SHP77 treated with DMSO at 0.1 percent for 48 hours (cell line): ENCODE results near the gene MYO9A.

Experiments
- DNase-seq: peaks from one replicate; lab custom pipeline; 2025; lab: John Stamatoyannopoulos, UW

MYO9A gene

DNA sequence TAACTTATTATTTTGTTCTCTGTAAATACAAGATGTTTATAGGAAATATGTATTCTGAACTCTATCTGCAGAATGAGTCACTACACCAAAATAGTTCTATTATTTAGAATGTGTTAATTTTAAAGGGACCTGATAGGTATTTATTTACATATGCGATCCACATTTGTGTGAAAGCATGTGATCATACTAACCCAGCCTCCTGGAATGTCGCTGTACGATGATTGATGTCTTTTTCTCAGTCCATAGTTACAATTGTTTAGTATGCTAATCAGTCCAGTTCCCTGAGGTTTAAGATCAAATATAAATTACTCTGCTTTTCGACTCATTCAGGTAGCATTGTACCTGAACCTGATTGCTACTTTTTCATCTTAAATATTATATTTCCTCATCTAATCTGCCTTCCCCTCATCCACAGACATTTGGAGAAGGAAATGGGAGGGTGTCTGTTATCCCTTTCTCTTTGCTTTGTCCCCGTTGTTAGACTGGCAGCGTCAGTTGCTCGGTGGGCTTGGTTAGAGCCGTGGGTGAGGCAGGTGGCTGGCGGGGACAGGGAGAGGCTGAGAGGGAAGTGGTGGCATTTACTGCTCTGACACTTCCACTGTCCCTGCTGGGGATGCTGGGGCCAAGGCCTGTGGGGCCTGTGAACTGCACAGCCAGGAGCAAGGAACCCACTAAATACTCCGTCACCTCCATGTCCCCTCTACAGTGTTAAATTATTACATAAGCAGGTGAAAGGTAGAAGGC is 335.4 kb downstream of the MYO9A start:
- no peak for DNase-seq

DNA sequence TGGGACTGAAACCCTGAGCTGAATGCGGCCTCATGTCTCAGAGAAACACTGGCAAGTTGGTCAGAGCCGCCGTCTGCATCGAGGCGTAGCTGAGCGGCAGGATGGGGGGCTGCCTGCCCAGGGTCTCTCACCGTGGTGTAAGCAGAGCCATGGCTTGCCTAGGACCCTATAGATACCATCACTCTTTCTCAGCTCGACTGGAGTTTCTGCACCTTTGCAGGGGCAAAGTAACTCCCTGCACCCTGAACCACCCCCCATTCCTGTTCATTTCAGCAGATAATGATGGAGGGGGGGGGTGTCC is 336.0 kb downstream of the MYO9A start:
- no peak for DNase-seq

DNA sequence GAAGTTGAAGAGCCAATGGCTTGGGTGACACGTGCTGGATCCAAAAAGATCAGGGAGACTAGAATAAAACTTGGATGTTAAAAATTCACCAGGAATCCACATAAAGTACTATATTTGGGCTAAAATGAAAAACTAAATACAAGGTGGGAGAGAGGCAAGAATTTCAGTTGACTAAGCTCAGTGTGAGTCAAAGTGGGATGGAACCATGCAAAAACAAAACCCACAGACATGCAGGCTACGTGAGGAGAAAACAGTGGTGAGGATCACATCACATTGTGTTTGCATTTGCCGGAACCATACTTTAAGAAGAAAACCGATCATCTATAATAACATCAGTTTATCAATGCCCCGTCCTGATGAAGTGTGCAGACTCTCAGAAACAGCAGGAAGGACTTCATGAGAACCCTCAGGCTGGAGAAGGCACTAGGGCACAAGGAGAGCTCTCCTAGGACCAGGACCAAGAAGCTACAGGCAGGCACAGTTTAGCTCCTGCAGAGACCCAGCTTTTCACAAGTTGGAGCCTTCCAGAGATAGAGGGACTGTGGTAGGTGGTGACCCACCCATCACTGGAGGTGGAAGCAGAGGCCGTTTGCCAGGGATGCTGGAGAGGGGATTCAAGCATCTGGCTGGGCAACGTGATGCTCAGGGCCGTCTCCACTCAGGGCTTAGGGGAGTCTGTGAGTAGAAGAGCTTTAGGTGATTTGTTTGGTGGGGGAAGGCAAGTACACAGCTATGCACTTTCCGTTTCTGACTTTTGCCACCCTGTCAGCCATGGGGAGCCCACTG is 336.6 kb downstream of the MYO9A start:
- DNase-seq: no peak

DNA sequence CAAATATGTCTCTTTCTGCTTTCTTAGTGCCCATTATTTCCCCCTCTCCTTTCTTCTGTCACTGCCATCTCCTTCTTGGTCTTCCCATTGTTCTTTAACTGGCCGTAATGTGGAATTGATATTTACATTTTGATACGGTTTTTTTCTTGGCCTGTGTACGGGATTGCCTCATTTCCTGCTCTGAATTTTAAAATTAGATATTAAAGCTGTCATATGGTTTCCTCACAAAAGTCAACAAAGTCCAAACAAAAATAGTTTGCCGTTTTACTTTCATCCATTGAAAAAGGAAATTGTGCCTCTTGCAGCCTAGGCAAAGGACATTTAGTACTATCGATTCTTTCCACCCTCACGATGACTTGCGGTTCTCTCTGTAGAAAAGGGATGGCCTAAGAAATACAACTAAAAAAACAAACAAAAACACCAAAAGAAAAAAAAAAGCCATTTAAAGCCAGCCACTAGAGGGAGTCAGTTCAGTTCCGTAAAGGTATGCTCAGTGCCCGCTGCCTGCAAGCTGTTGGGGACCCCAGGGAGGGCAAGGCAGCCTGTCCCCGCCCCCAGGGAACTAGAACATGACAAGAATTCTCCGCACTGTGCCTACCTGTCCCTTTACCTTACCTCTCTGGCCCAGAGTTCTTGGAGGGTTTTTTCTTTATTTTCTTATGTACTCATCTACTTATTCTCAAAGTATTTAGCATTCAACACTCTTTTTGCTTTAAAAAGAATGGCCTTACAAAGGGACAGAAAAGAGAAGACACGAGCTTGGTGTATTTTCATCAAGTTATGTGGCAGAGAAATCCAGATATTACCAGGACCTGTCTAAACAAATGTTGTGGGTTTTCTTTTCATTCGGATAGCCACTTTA is 337.6 kb downstream of the MYO9A start:
- peak; percentile 24 for DNase-seq

DNA sequence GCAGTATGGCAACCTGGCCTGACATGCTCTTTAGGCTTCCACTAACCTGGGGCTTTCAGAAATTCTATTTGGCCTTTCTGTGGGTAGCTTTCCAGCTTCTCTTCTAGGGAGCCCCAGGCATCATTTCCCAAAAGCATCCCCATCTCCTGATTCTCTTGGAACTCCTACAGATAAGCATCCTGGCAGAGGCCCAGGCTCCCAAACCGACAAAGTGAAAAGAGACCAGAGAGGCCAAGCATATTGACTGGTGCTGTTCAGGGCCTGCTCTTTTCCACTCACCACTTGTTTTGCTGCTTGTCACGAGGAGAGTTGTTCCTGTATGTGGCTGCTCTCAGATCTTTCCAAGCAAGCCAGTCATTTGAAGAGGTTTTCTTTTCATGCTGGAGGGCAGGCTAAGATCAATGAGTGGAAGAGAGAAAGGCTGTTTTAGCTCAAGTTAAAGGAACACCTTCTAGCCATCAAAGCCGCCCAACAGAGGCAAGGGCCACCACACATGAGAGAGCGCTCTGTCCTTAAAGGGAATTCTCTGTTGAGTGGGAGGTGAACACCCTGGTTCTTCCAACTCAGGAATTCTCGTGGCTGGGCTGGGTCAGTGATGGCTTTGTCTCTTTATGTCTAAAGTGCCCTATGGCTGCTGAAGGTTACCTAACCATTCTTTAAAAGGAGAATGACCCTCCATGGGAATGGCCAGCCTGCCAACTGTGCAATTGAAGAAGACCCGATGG is 338.7 kb downstream of the MYO9A start:
- no peak for DNase-seq

DNA sequence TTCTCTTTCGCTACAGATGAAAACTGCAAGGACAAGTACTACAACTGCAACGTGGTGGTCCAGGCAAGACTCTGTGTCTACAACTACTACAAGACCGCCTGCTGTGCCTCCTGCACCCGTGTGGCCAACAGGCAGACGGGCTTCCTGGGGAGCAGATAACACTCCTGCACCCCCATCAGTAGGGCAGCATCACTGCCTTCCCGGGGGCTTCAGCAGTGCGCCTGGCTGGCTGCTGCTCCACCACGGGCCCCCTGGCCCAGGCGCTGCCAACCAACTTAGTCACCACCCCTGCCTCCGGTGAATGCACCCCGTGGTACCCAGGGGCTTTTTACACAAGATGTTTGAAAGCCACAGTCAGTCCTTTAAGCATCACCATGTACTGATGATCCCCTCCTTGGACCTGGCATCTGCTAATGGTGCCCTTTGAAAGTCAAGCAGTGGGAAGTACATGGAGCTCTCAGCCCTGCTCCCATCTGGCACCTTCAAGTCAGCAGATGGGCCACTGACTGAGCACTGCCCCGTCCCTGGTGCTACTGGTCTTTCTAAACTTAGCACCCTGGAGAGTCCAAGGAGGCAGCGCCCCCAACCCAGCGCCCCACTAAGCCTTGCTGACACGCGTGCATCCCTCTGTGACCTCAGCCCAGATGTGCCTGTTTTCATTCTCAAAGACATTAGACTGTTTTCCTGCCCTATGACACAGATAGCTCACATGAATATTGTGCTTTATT is 340.6 kb downstream of the MYO9A start:
- no peak for DNase-seq

DNA sequence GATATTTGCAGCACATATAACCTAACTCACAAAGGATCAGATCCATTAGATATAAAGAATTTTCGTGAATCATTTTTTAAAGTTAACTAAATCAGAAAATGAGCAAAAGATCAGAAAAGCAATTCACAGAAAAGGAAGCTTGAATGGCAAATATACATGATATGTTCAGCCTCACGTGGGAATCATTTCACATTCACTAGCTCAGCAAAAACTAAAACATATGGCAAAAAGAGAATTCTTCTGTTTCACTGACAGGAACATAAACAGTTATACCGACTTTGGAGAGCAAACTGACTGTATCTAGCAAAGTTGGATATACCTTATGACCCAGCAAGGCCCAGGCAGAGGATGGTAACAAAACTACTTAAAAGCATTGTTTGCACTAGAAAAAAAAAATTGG is 341.6 kb downstream of the MYO9A start:
- no peak for DNase-seq

DNA sequence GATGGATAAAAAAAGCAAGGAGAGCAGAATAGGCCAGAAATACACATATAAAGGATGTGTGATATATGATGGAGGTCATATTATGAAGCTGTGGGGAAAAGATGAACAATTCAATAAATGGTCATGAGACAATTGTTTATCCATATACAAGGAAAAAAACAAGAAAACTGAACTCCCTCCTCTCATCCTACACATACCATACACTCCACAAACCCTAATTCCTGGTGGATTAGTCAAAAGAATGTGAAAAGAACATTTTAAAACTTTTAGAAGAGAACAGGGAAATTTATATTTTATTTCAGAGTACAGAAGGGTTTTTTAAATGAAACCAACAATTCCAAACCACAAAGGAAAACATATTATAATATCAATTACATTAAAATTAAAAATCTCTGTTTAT is 342.1 kb downstream of the MYO9A start:
- no peak for DNase-seq

DNA sequence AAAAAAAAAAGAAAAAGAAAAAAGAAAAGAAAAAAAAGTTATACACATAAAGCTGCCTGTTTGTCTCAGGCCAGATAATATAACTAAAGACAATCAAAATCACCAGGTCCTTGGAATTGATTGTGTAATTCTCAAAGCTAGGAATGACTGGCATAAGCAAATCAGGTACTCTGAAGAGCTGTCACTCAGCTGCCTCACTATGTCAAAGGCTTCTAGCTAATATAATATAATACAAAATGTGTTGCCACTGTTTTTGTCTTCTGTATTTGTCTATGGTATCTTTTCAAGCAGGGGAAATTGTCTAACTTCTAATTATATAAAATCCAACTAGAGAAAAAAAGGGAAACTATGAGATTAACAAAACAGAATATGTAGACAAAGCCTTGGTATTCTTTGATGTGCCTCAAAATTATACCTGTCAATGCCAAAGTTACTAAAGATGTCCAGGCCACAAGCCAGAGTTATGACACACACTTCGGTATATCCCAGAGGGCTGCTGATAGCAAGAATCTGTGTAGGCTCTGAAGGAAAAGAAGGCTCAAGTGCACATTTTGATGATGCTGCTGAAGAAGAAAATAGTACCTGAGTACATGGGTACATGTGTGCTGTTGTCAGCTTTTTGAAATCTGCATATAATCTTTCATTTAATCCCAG is 344.6 kb downstream of the MYO9A start:
- DNase-seq: no peak
